Activated T-helper 1 cell treated with Interleukin-2 at 50 U/mL for 16 hours (primary cell): ENCODE measurements around the gene VSIR.

Source experiments
- DNase-seq: peaks from one replicate; pipeline ENCODE4 v3.0.0-alpha.2; 2020; ENCODE audit warnings: low read depth

VSIR gene

DNA sequence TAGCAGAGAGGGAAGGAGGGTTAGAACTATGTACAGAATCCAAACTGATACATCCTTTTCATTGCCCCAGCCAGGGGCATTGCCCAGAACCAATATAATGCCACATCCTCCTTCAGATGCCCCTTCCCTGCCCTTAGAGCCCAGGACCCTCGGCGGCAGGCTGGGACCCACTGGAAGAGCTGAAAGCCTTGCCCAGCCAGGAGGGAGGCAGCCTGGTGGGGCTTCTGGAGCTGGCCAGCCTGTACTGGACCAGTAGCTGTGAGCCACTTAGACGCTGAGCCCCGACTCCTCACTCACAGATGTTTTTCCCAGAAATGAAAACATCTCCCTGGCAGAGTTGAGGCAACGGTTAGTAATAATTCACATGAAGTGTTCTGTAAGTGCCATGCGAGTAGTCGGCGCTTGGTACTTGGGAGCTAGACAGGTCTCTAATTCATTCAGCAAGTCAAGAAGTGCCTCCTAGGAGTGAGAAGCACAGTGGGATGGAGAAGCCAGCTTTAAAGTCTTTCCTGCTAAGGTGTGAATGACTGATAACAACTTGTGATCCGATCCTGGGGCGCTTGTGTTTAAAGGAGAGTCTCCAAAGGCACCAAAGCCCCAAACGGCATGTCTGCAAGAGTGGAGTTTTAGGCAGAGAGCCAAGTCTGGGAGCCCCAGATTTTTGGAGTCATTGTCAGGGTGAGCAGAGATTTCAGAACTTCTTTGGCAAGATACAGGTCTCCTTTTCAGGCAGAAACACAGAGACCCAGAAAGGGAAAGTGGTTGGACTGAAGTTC is 9.8 kb downstream of the VSIR start:
- DNase-seq = no peak

GRCh38 chr10:71762324-71762723 is 11.0 kb downstream of the VSIR start:
- no peak for DNase-seq

DNA sequence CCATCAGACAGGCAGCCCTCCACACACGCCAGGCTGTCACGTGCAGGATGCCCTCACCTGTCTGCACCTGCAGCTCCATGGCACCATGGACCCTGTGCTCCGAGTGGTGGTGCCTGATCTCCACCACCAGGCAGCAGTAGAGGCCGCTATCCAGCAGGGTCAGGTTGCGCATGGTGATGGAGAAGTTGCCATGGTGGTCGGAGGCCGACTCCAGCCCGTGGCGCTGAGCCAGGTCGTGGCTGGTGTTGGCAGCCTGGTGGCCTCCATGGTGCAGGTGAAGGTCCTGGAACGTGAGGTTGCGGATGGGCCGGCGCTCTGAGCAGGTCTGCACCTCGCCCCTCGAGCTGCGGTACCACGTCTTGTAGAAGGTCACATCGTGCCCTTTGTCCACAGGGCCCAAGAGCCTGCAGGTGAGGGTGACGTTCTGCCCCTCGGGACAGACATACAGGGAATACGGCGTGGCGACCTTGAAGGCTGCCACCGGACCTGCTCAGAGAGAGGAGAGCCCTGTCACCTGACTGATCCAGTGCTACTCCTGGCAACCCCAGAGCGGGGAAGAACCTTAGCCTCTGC is 11.7 kb downstream of the VSIR start:
- no peak for DNase-seq

DNA sequence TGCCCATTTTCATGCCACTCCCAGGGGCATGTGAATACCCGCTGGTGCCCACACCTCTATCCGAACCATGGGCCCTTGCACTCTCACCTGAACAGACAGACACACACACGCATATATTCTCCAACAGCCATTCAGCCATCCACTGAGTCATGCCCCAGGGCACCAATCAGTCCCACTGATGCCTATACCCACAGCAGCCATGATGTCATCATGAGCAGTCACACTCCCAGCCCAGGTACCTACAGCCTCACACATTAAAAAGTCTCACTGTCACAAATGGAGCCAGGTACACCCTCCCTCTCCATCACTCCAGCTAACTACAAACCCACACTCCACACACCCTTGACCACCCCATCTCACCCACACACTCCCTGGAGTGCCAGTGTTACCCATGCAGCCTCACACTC is 12.2 kb downstream of the VSIR start:
- no peak for DNase-seq

- DNase-seq = no peak
Observed at GRCh38 chr10:71757399-71757922, 15.9 kb downstream of the VSIR start.

- DNase-seq = no peak
Observed at GRCh38 chr10:71756311-71757191, 16.8 kb downstream of the VSIR start.

DNA sequence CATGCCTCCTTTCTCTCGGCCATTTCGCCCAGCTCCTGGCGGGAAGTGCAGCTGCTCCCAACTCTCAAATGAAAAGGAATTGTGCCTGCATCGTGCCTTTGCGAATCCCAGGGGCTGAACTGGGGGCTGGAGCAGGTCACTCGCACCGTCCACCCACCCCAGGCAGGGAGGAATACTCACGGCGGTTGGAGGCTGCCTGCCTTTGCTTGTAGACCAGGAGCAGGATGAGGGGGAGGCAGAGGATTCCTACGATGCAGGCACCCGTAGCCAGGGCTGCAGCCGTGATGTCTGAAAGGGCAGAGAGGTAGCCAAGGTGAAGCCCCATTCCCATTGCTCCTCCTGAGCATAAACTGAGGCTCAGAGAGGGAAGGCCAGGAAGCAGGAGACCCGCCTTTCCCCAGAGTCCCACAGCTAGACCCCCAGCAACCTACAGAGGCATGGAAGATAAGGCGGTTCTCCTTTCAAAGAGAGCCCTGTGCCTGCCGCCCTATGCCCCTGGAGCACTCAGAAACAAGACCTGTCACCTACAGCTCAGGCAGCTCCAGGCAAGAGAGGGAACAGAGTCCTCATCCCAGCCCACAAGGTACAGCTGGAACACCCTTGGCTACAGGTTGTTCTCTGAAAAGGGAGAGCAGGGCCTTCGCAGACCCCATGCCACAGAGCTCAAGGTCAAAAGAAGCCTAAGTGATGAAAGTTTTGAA is 18.0 kb downstream of the VSIR start:
- DNase-seq = no peak

GRCh38 chr10:71754562-71754961 is 18.8 kb downstream of the VSIR start:
- no peak for DNase-seq

DNA sequence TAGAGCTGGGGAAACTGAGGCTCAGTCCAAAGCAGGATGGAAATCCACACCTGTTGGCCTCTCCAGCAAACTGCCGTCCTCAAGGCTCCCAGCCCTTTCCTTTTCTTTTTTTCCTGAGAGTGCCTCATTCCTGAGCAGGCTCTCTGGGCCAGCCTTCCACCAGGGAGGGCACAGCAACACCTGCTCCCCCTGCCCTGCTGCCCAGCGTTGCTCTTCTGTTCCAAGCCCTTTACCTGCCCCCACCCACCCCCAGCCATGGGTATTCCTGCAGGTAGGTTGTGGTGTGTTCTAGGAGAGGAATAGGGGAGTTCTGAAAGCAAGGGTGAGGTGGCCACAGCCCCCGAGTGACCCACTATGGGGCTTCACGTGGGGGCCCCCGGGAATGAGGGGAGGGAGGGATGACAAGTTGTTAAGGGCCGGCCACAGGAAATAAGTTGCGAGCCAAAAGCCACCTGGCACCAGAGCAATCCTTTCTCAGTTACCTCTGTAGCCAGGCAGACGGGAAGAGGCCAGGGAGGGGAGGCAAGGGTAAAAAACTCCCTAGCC is 19.3 kb downstream of the VSIR start:
- no peak for DNase-seq

- DNase-seq = no peak
Observed at GRCh38 chr10:71753091-71753959, 20.0 kb downstream of the VSIR start.

- no peak for DNase-seq
Observed at GRCh38 chr10:71752391-71753090, 20.8 kb downstream of the VSIR start.

DNA sequence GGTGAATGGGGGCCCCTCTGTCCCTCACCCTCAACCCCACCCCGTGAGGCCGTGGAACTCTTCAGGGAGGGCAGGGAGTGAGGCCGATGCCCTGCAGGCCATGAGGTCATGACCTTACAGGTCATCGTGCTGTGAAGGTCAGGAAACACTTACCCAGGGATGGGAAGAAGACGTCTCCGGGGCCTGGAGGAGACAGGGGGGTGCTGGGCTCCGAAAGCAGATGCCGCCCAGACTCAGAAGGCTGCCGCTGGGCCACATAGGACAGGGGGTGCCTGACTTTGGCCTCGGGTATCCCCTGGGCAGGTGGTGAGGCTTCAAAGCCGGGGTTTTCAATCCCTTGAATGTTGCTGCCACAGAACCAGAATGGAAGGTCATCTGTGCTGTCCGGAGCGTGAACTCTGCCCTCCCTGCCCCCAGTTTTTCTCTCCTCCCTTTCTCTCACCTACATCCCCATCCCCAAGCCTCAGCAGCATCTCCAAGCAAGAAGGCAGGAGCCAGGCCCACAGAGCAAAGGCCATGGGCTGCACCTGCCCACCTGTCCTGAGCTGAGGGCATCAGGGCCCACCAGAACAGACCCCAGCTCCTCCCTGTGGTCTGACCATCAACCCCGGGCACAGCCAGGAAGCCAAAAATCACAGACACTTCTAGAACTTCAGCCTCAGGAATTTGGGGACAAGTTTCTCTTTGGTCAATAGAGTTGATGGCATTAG is 21.6 kb downstream of the VSIR start:
- DNase-seq = no peak

DNA sequence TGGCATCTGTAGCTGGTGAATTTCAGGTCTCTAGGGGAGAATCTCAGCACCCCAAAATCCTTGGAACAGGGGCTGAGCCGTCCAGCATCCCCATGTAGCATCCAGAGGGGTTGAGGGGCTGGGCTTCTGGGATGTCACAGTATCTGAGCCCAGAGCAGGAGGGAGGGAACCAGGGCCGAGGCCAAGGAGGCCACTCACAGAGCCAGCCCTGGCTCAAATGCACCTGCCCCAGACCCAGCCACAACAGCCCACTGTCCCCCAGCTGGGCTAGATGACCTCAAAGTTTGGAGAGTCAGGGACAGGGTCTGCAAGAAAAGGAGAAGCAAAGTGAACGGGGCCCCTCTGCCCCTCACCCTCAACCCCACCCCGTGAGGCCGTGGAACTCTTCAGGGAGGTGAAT is 22.3 kb downstream of the VSIR start:
- DNase-seq = no peak

DNA sequence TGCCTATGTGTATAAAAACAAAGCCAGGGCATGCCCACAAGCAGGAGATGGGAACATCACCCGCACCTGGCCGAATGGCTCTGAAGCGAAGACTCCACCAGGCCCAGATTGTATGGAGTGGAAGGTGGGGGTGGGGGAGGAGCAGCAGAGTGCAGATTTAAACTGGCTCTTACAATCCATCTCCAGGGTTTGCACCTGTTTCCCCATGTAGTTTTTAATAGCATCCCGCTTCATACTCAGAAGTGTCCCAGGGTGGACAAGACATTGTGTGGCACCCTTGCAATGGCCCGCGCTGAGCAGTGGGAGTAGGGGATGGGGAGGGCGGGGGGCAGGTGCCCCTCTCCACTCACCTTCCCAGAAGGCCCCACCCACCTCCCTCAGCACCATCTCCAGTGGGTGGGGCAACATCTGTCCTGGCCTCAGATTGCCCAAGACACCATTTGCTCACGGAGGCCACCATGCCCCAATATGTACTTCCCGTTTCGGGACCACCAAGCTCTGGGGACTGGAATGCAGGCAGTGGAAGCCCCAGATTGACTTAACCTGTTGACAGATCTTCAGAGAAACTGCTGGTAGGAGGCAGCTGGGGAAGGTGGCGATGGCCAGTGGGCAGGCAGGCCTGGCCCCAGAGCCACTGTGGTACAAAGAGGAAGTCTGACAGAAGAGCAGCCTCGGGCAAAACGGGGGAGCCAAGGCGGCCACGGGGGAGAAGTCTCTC is 23.0 kb downstream of the VSIR start:
- DNase-seq = no peak

DNA sequence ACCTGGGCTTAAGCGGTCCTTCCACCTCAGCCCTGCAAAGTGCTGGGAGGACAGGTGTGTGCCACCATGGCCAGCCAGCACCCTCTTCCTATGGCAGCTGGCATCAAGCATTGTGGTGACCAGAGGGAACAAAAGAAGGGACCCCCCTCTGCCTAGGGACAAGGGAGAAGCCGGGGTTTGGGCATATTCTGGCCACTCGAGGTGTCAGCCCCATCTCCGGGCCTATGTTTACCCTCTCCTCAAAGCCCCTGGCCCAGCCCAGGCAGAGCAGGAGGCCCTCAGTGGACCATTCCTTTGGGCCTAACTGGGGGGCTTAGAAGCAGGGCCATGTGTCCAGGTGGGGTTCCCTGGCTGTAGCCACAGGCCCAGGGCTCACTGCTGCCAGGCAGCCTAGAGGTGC is 23.9 kb downstream of the VSIR start:
- DNase-seq = no peak

DNA sequence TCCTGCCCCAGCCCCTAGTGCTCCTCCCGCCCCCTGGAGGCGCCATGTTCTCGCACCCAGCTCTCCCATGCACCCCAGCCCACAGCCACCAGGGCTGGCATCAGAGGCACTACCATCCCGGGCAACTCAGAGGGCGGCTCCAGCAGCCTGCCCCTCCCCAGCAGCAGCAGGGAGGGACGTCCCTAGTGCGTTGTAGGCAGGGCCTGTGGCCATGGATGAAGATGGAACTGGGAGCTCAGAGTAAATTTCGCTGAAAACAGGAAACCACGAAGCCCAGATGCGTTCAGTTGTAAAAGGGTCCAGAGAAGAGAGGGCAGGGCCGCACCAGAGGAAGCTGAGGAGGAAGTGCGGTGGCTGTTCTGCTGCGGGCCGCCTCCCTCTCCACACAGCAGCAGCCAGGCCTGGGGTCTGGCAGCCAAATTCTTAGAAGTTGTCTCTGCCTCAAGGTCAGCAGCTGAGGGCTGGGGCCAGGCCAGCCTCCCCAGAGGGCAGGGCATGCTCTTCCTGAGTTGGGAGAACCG is 24.6 kb downstream of the VSIR start:
- DNase-seq = peak; percentile 74

DNA sequence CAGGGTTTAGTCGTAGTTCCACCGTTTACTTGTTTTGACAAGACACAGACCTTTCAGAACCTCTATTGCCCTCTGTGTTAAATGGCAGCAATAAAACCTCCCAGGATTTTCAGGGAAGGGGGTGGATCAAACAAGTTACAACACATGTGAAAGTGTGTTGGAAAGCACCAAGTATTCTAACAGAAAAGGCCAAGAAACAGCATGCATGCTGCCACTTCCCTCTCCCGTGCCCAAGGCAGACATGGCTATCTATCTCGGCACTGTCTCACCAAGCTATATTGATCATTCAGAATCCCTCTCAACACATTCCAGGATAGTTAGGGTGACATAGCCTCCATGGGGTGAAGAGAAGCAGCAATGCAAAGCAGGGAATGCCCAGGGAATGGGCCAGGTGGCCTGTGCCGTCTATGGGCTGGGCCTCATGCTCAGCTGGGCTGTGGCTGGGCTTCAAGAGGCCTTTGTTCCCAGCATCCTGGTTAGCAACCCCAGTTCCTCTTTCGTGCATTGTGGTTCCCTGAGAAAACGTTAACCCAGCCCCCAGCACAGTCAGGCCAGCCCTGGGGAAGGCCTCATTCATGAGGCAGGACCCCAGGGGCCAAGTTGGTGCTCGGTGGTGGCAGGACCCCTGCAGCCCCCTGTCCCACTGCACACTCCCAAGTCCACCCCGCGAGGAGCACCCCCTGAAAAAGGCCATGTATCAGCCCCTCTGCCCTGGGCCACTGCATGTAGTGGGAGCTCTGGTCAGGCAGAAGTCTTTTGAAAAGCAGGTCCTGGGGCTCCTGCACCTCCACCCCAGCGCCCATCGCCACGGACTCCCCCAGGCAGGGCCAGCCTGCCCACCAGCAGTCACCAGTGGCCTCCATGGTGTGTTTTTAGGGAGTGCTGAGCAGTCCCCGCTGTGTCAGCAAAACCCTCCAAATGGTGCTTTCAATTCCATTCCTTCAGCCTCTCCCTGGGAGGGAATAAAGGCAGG is 25.5 kb downstream of the VSIR start:
- DNase-seq = no peak
